WERI-Rb-1 (cell line): Measurements from ENCODE around the gene RNF212B.
"Not testable (repeated sequence)": the region's sequence is repeated elsewhere in the genome, so short reads cannot be mapped to it uniquely, and the experiment has no call there.

ENCODE experiments used
- DNase-seq: peaks from one replicate; pipeline ENCODE4 v3.0.0-alpha.2; 2020
- H3K27ac ChIP-seq: fragments of 250-450 bp; sonication (Bioruptor Pico); 2 replicates; pipeline ENCODE4 v1.5.1; 2020; ENCODE audit warnings: mild to moderate bottlenecking, moderate library complexity
- H3K27me3 ChIP-seq: fragments of 250-450 bp; sonication (Bioruptor Pico); 2 replicates; pipeline ENCODE4 v1.5.1; 2021; ENCODE audit warnings: mild to moderate bottlenecking, low read depth, moderate library complexity; ENCODE audit not compliant: insufficient read depth, severe bottlenecking
- H3K36me3 ChIP-seq: fragments of 250-450 bp; sonication (Bioruptor Pico); 2 replicates; pipeline ENCODE4 v1.5.1; 2020; ENCODE audit warnings: mild to moderate bottlenecking, moderate library complexity
- H3K4me3 ChIP-seq: 2 replicates; pipeline ENCODE4 v1.5.1; 2011; ENCODE audit warnings: low read depth, mild to moderate bottlenecking, control low read depth, low read length
- H3K9me3 ChIP-seq: fragments of 250-450 bp; sonication (Bioruptor Pico); 2 replicates; pipeline ENCODE4 v1.5.1; 2021; ENCODE audit warnings: mild to moderate bottlenecking, moderate library complexity; ENCODE audit not compliant: severe bottlenecking
- CTCF ChIP-seq: IDR thresholded peaks from 2 replicates; pipeline ENCODE4 v1.5.1; 2011; ENCODE audit warnings: low read depth, mild to moderate bottlenecking, control low read depth, inconsistent platforms, low read length

Gene RNF212B

GRCh38 chr14:23269193-23269592 lies 31.5 kb downstream of the RNF212B start:
- Histone ChIP-seq H3K27me3 (no peaks in the 10 kb centered on the region), H3K9me3 (no peaks in the 10 kb centered on the region), H3K36me3 (no peaks in the 10 kb centered on the region), H3K27ac (no peak overlapping the region), H3K4me3 (no peak overlapping the region)
- no peak for DNase-seq
- TF ChIP-seq CTCF, result no peak

GRCh38 chr14:23275412-23275811 lies 37.7 kb downstream of the RNF212B start:
- no peak overlapping the region for H3K4me3 ChIP-seq
- no peaks in the 10 kb centered on the region for H3K9me3 ChIP-seq
- no peaks in the 10 kb centered on the region for H3K36me3 ChIP-seq
- H3K27ac ChIP-seq, result no peak overlapping the region
- no peaks in the 10 kb centered on the region for H3K27me3 ChIP-seq
- TF ChIP-seq CTCF, result no peak
- DNase-seq, result no peak

GRCh38 chr14:23277189-23277588 lies 39.5 kb downstream of the RNF212B start:
- no peaks in the 10 kb centered on the region for H3K9me3 ChIP-seq
- peaks cover 3% of the 10 kb centered on the region; the same call in 1 of the 2 replicates for H3K36me3 ChIP-seq
- TF ChIP-seq CTCF, result no peak
- no peak for DNase-seq
- H3K27ac ChIP-seq, result no peak overlapping the region
- H3K27me3 ChIP-seq, result no peaks in the 10 kb centered on the region
- no peak overlapping the region for H3K4me3 ChIP-seq

GRCh38 chr14:23277928-23278327 lies 40.2 kb downstream of the RNF212B start:
- not testable (repeated sequence) for H3K27me3 ChIP-seq, H3K9me3 ChIP-seq, H3K36me3 ChIP-seq, H3K27ac ChIP-seq, H3K4me3 ChIP-seq, DNase-seq

- Histone ChIP-seq H3K4me3 (no peak overlapping the region), H3K27me3 (no peaks in the 10 kb centered on the region), H3K27ac (peak overlapping the region; percentile 92), H3K36me3 (peaks cover 15% of the 10 kb centered on the region), H3K9me3 (no peaks in the 10 kb centered on the region)
- DNase-seq, result no peak
- TF ChIP-seq CTCF, result no peak
Observed at GRCh38 chr14:23281247-23281646, 43.5 kb downstream of the RNF212B start.

- TF ChIP-seq CTCF, result no peak
- H3K4me3 ChIP-seq, result peak overlapping the region; percentile 72
- DNase-seq, result no peak
- H3K36me3 ChIP-seq, result peaks cover 15% of the 10 kb centered on the region
- H3K27ac ChIP-seq, result peak overlapping the region; percentile 89
- H3K9me3 ChIP-seq, result no peaks in the 10 kb centered on the region
- no peaks in the 10 kb centered on the region for H3K27me3 ChIP-seq
Observed at GRCh38 chr14:23284654-23285529, 47.2 kb downstream of the RNF212B start.
